Chondrocyte (in vitro differentiated cells): ENCODE results near the gene RETREG2. TPM values are rescaled to one million over a fixed set of nuclear protein-coding genes. Genes with fewer than 3 reads are reported as not detected.

Experiments
- DNase-seq: peaks from one replicate; pipeline ENCODE4 v3.0.0; 2021; ENCODE audit warnings: mixed read lengths, low spot score
- H3K27ac Mint-ChIP-seq: one replicate; pipeline ENCODE4 v1.8.0; 2021; ENCODE audit warnings: mild to moderate bottlenecking, moderate library complexity, mixed read lengths; ENCODE audit not compliant: unreplicated experiment
- H3K27me3 Mint-ChIP-seq: 2 replicates; pipeline ENCODE4 v1.8.0; 2021; ENCODE audit warnings: low read depth, mixed read lengths
- H3K36me3 Mint-ChIP-seq: 2 replicates; pipeline ENCODE4 v1.8.0; 2021; ENCODE audit warnings: low read depth, mixed read lengths
- H3K4me1 Mint-ChIP-seq: 2 replicates; pipeline ENCODE4 v1.8.0; 2021; ENCODE audit warnings: low read depth, mild to moderate bottlenecking, mixed read lengths
- H3K4me3 Mint-ChIP-seq: one replicate; pipeline ENCODE4 v1.8.0; 2021; ENCODE audit warnings: mild to moderate bottlenecking, moderate library complexity, mixed read lengths; ENCODE audit not compliant: unreplicated experiment
- H3K9me3 Mint-ChIP-seq: 2 replicates; pipeline ENCODE4 v1.8.0; 2021; ENCODE audit warnings: low read depth, mixed read lengths
- total RNA-seq: library from RNA; stranded (reverse); gene quantifications from 3 replicates; pipeline ENCODE4 v1.2.1, GENCODE V29; 2021
- TF ChIP-seq, protein P1 (sequence below): fragments of 200-600 bp; sonication (generic); IDR thresholded peaks from 2 replicates; pipeline ENCODE4 v1.5.0; 2021; ENCODE audit warnings: antibody characterized with exemption, mild to moderate bottlenecking, moderate library complexity

The RETREG2 gene
- total RNA-seq, 1 donor from 2014 or later, result 88.0 TPM

GRCh38 chr2:219133976-219134375 is 44.1 kb upstream of the RETREG2 start:
- H3K4me3 Mint-ChIP-seq, result no peak overlapping the region
- peaks cover 15% of the 10 kb centered on the region for H3K36me3 Mint-ChIP-seq
- no peaks in the 10 kb centered on the region for H3K9me3 Mint-ChIP-seq
- H3K4me1 Mint-ChIP-seq, result peaks cover 4% of the 10 kb centered on the region
- no peak overlapping the region for H3K27ac Mint-ChIP-seq
- no peaks in the 10 kb centered on the region for H3K27me3 Mint-ChIP-seq
- TF ChIP-seq, protein P1, sequence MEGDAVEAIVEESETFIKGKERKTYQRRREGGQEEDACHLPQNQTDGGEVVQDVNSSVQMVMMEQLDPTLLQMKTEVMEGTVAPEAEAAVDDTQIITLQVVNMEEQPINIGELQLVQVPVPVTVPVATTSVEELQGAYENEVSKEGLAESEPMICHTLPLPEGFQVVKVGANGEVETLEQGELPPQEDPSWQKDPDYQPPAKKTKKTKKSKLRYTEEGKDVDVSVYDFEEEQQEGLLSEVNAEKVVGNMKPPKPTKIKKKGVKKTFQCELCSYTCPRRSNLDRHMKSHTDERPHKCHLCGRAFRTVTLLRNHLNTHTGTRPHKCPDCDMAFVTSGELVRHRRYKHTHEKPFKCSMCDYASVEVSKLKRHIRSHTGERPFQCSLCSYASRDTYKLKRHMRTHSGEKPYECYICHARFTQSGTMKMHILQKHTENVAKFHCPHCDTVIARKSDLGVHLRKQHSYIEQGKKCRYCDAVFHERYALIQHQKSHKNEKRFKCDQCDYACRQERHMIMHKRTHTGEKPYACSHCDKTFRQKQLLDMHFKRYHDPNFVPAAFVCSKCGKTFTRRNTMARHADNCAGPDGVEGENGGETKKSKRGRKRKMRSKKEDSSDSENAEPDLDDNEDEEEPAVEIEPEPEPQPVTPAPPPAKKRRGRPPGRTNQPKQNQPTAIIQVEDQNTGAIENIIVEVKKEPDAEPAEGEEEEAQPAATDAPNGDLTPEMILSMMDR, result no peak
- no peak for DNase-seq

GRCh38 chr2:219140722-219141121 is 37.4 kb upstream of the RETREG2 start:
- TF ChIP-seq, protein P1, result no peak
- Mint-ChIP-seq H3K27me3 (no peaks in the 10 kb centered on the region), H3K27ac (no peak overlapping the region), H3K4me3 (no peak overlapping the region), H3K4me1 (peaks cover 18% of the 10 kb centered on the region), H3K9me3 (peaks cover 5% of the 10 kb centered on the region), H3K36me3 (peaks cover 22% of the 10 kb centered on the region)
- no peak for DNase-seq

GRCh38 chr2:219142329-219142728 is 35.7 kb upstream of the RETREG2 start:
- DNase-seq, result peak; percentile 93

DNA sequence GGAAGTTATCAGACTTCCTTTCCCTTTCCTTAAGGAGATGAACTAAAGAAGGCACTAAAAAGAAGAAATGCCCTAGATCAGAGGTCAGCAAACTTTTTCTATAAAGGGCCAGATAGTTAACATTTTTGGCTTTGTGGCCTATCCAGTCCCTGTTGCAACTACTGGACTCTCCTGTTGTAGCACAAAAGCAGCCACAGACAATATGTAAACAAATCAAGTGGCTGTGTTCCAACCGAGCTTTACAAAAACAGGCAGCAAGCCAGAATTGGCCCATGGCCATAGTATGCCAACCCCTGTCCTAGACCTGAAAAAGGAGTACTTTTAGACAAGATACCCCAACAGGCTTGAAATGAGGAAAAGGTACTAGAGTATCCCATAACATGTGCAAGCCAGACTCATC is 28.4 kb upstream of the RETREG2 start:
- Mint-ChIP-seq H3K4me1 (peaks cover 10% of the 10 kb centered on the region), H3K4me3 (no peak overlapping the region), H3K36me3 (peaks cover 19% of the 10 kb centered on the region), H3K27ac (no peak overlapping the region), H3K9me3 (no peaks in the 10 kb centered on the region), H3K27me3 (no peaks in the 10 kb centered on the region)
- TF ChIP-seq, protein P1, result no peak
- no peak for DNase-seq

More at GRCh38 chr2:219142329-219142728, 35.7 kb upstream of the RETREG2 start:
- H3K4me1 Mint-ChIP-seq, result peaks cover 17% of the 10 kb centered on the region
- no peaks in the 10 kb centered on the region for H3K27me3 Mint-ChIP-seq
- TF ChIP-seq, protein P1, result peak; percentile 72
- H3K36me3 Mint-ChIP-seq, result peaks cover 30% of the 10 kb centered on the region
- no peak overlapping the region for H3K4me3 Mint-ChIP-seq
- peak overlapping the region; percentile 37 for H3K27ac Mint-ChIP-seq
- peaks cover 5% of the 10 kb centered on the region for H3K9me3 Mint-ChIP-seq

- H3K4me1 Mint-ChIP-seq, result peaks cover 20% of the 10 kb centered on the region
- no peak overlapping the region for H3K4me3 Mint-ChIP-seq
- H3K9me3 Mint-ChIP-seq, result no peaks in the 10 kb centered on the region
- no peak for DNase-seq
- no peaks in the 10 kb centered on the region for H3K27me3 Mint-ChIP-seq
- TF ChIP-seq, protein P1, result peak; percentile 89
- H3K27ac Mint-ChIP-seq, result no peak overlapping the region
- H3K36me3 Mint-ChIP-seq, result peaks cover 8% of the 10 kb centered on the region
These were observed 22.9 kb upstream of the RETREG2 start for GRCh38 chr2:219155054-219155644.
